HCT116 (cell line): ENCODE results near the gene EXOC4. TPM values are rescaled to one million over a fixed set of nuclear protein-coding genes. Genes with fewer than 3 reads are reported as not detected.

ENCODE experiments used
- ATAC-seq: fragments of 200-7000 bp; cut with Tn5 transposase; 2 replicates; pipeline ENCODE4 v1.9.1; 2020; ENCODE audit warnings: mild to moderate bottlenecking, moderate library complexity
- BruUV-seq: library from RNA; stranded (reverse); fragments of 400-500 nt; replicated peaks from 2 replicates; lab custom pipeline; 2021; lab: Mats Ljungman, UMichigan
- CTCF ChIA-PET: fragments of 300-600 bp; sonication (Branson Sonifier 250); formaldehyde crosslinking; loops from one replicate; lab custom pipeline; 2021; ENCODE audit warnings: antibody characterized with exemption; lab: Charles Lee
- POLR2A ChIA-PET: fragments of 300-600, 350-600 bp; sonication (Branson Sonifier 250); formaldehyde crosslinking; loops from one replicate; lab custom pipeline; 2021; ENCODE audit warnings: antibody characterized with exemption; lab: Charles Lee
- RAD21 ChIA-PET, 2 experiments: fragments of 300-600 bp; sonication (Branson Sonifier 250); formaldehyde crosslinking; loops; one replicate each; lab custom pipeline; 2023; ENCODE audit warnings: low total read pairs in 2 of 2; ENCODE audit not compliant: uncharacterized antibody in 2 of 2, unreplicated experiment in 2 of 2, low non-redundant PET in 1 of 2; lab: Charles Lee
- DNase-seq: peaks from one replicate; pipeline ENCODE4 v3.0.0-alpha.2; 2010; ENCODE audit warnings: low read depth, low spot score
- H2AFZ ChIP-seq: fragments of 200-600 bp; shearing (Covaris generic), sonication (generic); 2 replicates; pipeline ENCODE4 v1.6.1; 2017; ENCODE audit warnings: low read depth, mixed run types, mixed read lengths, antibody characterized with exemption, low read length; ENCODE audit not compliant: poor library complexity, severe bottlenecking
- H3K27ac ChIP-seq: 2 replicates; pipeline ENCODE4 v1.5.1; 2012; ENCODE audit warnings: low read depth, low read length
- H3K27me3 ChIP-seq: fragments of 200-600 bp; sonication (generic); 2 replicates; pipeline ENCODE4 v1.6.1; 2016; ENCODE audit warnings: mixed run types, low read length, mixed read lengths; ENCODE audit not compliant: insufficient read depth
- H3K36me3 ChIP-seq, 2 experiments: fragments of 200-500 bp in 1 of 2; fragments of 200-600 bp in 1 of 2; sonication (Bioruptor generic) in 1 of 2; sonication (generic) in 1 of 2; 2 replicates each; pipeline versions ENCODE4 v1.5.1 to v1.6.1; 2014 to 2016; ENCODE audit warnings: low read length in 2 of 2, inconsistent platforms in 1 of 2, mixed read lengths in 1 of 2, mixed run types in 1 of 2; ENCODE audit not compliant: insufficient read depth in 2 of 2, control insufficient read depth in 1 of 2
- H3K4me1 ChIP-seq, 2 experiments: fragments of 200-600 bp in 1 of 2; sonication (generic) in 1 of 2; 2 replicates each; pipeline versions ENCODE4 v1.5.1 to v1.6.1; 2012 to 2017; ENCODE audit warnings: low read length in 2 of 2, inconsistent platforms in 1 of 2, mild to moderate bottlenecking in 1 of 2, mixed read lengths in 1 of 2, mixed run types in 1 of 2, moderate library complexity in 1 of 2; ENCODE audit not compliant: insufficient read depth in 2 of 2, control insufficient read depth in 1 of 2
- H3K4me2 ChIP-seq: fragments of 200-600 bp; sonication (generic); 2 replicates; pipeline ENCODE4 v1.6.1; 2017; ENCODE audit warnings: mixed run types, low read length, mixed read lengths
- H3K4me3 ChIP-seq, 2 experiments: fragments of 200-600 bp in 1 of 2; sonication (generic) in 1 of 2; replicated peaks in 1 of 2; 2 replicates each; pipeline ENCODE4 v1.5.1; 2011 to 2016; ENCODE audit warnings: low read length in 2 of 2, control low read depth in 1 of 2, low read depth in 1 of 2, mild to moderate bottlenecking in 1 of 2, mixed read lengths in 1 of 2, mixed run types in 1 of 2
- H3K79me2 ChIP-seq: fragments of 200-600 bp; sonication (generic); 2 replicates; pipeline ENCODE4 v1.6.1; 2017; ENCODE audit warnings: mild to moderate bottlenecking, mixed run types, low read length, moderate library complexity, mixed read lengths; ENCODE audit not compliant: insufficient read depth
- H3K9ac ChIP-seq: fragments of 200-600 bp; sonication (generic); 2 replicates; pipeline ENCODE4 v1.6.1; 2016; ENCODE audit warnings: low read length, mixed read lengths
- H3K9me2 ChIP-seq: fragments of 200-600 bp; sonication (generic), shearing (Covaris generic); 2 replicates; pipeline ENCODE4 v1.6.1; 2017; ENCODE audit warnings: mixed run types, mild to moderate bottlenecking, moderate library complexity; ENCODE audit not compliant: insufficient read depth
- H3K9me3 ChIP-seq, 2 experiments: fragments of 200-500 bp in 1 of 2; fragments of 200-600 bp in 1 of 2; sonication (Bioruptor generic) in 1 of 2; sonication (generic) in 1 of 2; 2 replicates each; pipeline ENCODE4 v1.6.1; 2014 to 2017; ENCODE audit warnings: low read length in 2 of 2, mixed read lengths in 2 of 2, inconsistent platforms in 1 of 2, low read depth in 1 of 2, mild to moderate bottlenecking in 1 of 2, mixed run types in 1 of 2, moderate library complexity in 1 of 2; ENCODE audit not compliant: control insufficient read depth in 1 of 2, insufficient read depth in 1 of 2
- H4K20me1 ChIP-seq: fragments of 200-600 bp; sonication (generic), shearing (Covaris generic); 2 replicates; pipeline ENCODE4 v1.6.1; 2017; ENCODE audit warnings: mixed run types, mild to moderate bottlenecking, moderate library complexity; ENCODE audit not compliant: insufficient read depth
- CBX3 ChIP-seq: IDR thresholded peaks from 2 replicates; pipeline ENCODE4 v1.6.1; 2012; ENCODE audit warnings: low read depth
- CEBPB ChIP-seq: IDR thresholded peaks from 2 replicates; pipeline ENCODE4 v1.6.1; 2012; ENCODE audit warnings: low read depth
- EGR1 ChIP-seq: IDR thresholded peaks from 2 replicates; pipeline ENCODE4 v1.6.1; 2012; ENCODE audit warnings: low read depth
- ELF1 ChIP-seq: IDR thresholded peaks from 2 replicates; pipeline ENCODE4 v1.6.1; 2012; ENCODE audit warnings: low read depth, borderline replicate concordance
- EZH2 ChIP-seq: fragments of 200-600 bp; sonication (generic); IDR thresholded peaks from 2 replicates; pipeline ENCODE4 v1.6.1; 2017; ENCODE audit warnings: antibody characterized with exemption, mixed run types
- FOSL1 ChIP-seq: IDR thresholded peaks from 2 replicates; pipeline ENCODE4 v1.6.1; 2012; ENCODE audit warnings: low read depth
- POLR2A ChIP-seq: IDR thresholded peaks from 2 replicates; pipeline ENCODE4 v1.7.0; 2011; ENCODE audit warnings: borderline replicate concordance; ENCODE audit not compliant: insufficient read depth, insufficient read length; ENCODE audit errors: extremely low read depth
- RAD21 ChIP-seq: IDR thresholded peaks from 2 replicates; pipeline ENCODE4 v1.6.1; 2012; ENCODE audit warnings: low read depth, mild to moderate bottlenecking
- SP1 ChIP-seq: IDR thresholded peaks from 2 replicates; pipeline ENCODE4 v1.6.1; 2012; ENCODE audit warnings: low read depth
- SRF ChIP-seq: IDR thresholded peaks from 2 replicates; pipeline ENCODE4 v1.6.1; 2012; ENCODE audit warnings: low read depth
- TCF7L2 ChIP-seq: IDR thresholded peaks from 2 replicates; pipeline ENCODE4 v1.7.0; 2011; ENCODE audit warnings: borderline replicate concordance, inconsistent platforms; ENCODE audit not compliant: insufficient read depth, insufficient read length; ENCODE audit errors: extremely low read depth
- YY1 ChIP-seq: IDR thresholded peaks from 2 replicates; pipeline ENCODE4 v1.6.1; 2011; ENCODE audit warnings: low read length, low read depth, moderate library complexity, mild to moderate bottlenecking; ENCODE audit not compliant: insufficient replicate concordance; ENCODE audit errors: extremely low read depth
- ZFX ChIP-seq: fragments of 450-650 bp; IDR thresholded peaks from 2 replicates; pipeline ENCODE4 v1.6.1; 2017
- ZNF274 ChIP-seq: fragments of 200-500 bp; sonication (Bioruptor generic); IDR thresholded peaks from 2 replicates; pipeline ENCODE4 v1.6.1; 2014; ENCODE audit warnings: mild to moderate bottlenecking, low read depth, low read length, inconsistent platforms
- intact Hi-C: fragments of 100-400 bp; cut with micrococcal nuclease; formaldehyde crosslinking; loops from 2 replicates; pipeline ENCODE4 v1.10.0; 2022
- total RNA-seq: library from RNA; stranded (reverse); gene quantifications from one replicate; pipeline ENCODE4 v1.2.1, GENCODE V29; 2021; ENCODE audit not compliant: unreplicated experiment
- TF ChIP-seq, protein P1 (sequence below), 3 experiments: fragments of 200-600 bp in 1 of 3; sonication (generic) in 1 of 3; IDR thresholded peaks in 2 of 3; conservative IDR thresholded peaks in 1 of 3; 2 replicates each; pipeline ENCODE4 v1.5.1; 2012 to 2017; ENCODE audit warnings: low read depth in 2 of 3, low read length in 2 of 3, antibody characterized with exemption in 1 of 3, borderline replicate concordance in 1 of 3, control low read depth in 1 of 3, mild to moderate bottlenecking in 1 of 3, mixed read lengths in 1 of 3, mixed run types in 1 of 3, moderate library complexity in 1 of 3; ENCODE audit not compliant: insufficient read depth in 1 of 3
- TF ChIP-seq, protein P2 (sequence below): IDR thresholded peaks from 2 replicates; pipeline ENCODE4 v1.6.1; 2012; ENCODE audit warnings: low read depth
- TF ChIP-seq, protein P3 (sequence below): IDR thresholded peaks from 2 replicates; pipeline ENCODE4 v1.6.1; 2012

Gene EXOC4
- total RNA-seq, 1 experiment from 2014 or later: 40.3 TPM

DNA sequence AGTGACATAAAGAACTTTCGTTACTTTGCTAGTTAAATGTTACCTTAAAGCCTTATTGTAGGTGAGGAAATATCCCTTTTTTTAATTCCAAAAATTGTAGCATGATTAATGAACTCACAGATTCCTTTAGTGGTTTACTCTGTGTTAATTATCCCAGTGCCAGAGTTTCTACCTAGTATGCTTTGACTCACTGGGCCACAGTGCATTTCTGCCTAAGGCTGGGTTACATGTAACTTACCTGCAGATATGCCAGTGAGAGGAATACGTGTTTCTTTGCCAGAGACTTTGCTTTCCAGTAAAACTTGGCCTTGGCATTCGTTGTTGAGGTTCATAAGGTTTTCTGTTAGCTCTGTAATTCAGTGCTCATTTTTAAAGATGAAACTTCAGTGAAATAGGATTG is 493.4 kb downstream of the EXOC4 start:
- Histone ChIP-seq H3K27me3 (no peaks in the 10 kb centered on the region), H3K9ac (no peak overlapping the region), H3K9me3 (no peaks in the 10 kb centered on the region), H3K79me2 (no peaks in the 10 kb centered on the region), H3K9me2 (no peaks in the 10 kb centered on the region), H3K4me3 (no peak overlapping the region), H4K20me1 (no peaks in the 10 kb centered on the region), H3K36me3 (no peaks in the 10 kb centered on the region), H2AFZ (no peak overlapping the region), H3K4me1 (no peaks in the 10 kb centered on the region), H3K27ac (no peak overlapping the region), H3K4me2 (no peak overlapping the region)
- BruUV-seq: no TSS peak
- ChIA-PET CTCF (no interaction called here), RAD21 (no interaction called here), POLR2A (no interaction called here)
- intact Hi-C loops: no loop called here
- DNase-seq (no peak), ATAC-seq (no peak)
- TF ChIP-seq SRF (no peak), RAD21 (no peak), SP1 (no peak), EZH2 (no peak), CEBPB (no peak), ELF1 (no peak), ZFX (no peak), EGR1 (no peak), FOSL1 (no peak), POLR2A (no peak), TCF7L2 (no peak), CBX3 (no peak), YY1 (no peak), ZNF274 (no peak)
- TF ChIP-seq, protein P1, sequence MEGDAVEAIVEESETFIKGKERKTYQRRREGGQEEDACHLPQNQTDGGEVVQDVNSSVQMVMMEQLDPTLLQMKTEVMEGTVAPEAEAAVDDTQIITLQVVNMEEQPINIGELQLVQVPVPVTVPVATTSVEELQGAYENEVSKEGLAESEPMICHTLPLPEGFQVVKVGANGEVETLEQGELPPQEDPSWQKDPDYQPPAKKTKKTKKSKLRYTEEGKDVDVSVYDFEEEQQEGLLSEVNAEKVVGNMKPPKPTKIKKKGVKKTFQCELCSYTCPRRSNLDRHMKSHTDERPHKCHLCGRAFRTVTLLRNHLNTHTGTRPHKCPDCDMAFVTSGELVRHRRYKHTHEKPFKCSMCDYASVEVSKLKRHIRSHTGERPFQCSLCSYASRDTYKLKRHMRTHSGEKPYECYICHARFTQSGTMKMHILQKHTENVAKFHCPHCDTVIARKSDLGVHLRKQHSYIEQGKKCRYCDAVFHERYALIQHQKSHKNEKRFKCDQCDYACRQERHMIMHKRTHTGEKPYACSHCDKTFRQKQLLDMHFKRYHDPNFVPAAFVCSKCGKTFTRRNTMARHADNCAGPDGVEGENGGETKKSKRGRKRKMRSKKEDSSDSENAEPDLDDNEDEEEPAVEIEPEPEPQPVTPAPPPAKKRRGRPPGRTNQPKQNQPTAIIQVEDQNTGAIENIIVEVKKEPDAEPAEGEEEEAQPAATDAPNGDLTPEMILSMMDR (IDR thresholded peaks at IDR 0.05 in 2 of 3, conservative IDR thresholded peaks at IDR 0.05 in 1 of 3; ENCODE audit: borderline replicate concordance in 1 of 3, insufficient read depth in 1 of 3, low read depth in 2 of 3, low read length in 2 of 3): no peak
- TF ChIP-seq, protein P2, sequence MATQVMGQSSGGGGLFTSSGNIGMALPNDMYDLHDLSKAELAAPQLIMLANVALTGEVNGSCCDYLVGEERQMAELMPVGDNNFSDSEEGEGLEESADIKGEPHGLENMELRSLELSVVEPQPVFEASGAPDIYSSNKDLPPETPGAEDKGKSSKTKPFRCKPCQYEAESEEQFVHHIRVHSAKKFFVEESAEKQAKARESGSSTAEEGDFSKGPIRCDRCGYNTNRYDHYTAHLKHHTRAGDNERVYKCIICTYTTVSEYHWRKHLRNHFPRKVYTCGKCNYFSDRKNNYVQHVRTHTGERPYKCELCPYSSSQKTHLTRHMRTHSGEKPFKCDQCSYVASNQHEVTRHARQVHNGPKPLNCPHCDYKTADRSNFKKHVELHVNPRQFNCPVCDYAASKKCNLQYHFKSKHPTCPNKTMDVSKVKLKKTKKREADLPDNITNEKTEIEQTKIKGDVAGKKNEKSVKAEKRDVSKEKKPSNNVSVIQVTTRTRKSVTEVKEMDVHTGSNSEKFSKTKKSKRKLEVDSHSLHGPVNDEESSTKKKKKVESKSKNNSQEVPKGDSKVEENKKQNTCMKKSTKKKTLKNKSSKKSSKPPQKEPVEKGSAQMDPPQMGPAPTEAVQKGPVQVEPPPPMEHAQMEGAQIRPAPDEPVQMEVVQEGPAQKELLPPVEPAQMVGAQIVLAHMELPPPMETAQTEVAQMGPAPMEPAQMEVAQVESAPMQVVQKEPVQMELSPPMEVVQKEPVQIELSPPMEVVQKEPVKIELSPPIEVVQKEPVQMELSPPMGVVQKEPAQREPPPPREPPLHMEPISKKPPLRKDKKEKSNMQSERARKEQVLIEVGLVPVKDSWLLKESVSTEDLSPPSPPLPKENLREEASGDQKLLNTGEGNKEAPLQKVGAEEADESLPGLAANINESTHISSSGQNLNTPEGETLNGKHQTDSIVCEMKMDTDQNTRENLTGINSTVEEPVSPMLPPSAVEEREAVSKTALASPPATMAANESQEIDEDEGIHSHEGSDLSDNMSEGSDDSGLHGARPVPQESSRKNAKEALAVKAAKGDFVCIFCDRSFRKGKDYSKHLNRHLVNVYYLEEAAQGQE: no peak
- TF ChIP-seq, protein P3, sequence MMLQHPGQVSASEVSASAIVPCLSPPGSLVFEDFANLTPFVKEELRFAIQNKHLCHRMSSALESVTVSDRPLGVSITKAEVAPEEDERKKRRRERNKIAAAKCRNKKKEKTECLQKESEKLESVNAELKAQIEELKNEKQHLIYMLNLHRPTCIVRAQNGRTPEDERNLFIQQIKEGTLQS: no peak
